ENCODE data around the gene LGI2.
"Not testable (repeated sequence)": the region's sequence is repeated elsewhere in the genome, so short reads cannot be mapped to it uniquely, and the experiment has no call there.

DNA sequence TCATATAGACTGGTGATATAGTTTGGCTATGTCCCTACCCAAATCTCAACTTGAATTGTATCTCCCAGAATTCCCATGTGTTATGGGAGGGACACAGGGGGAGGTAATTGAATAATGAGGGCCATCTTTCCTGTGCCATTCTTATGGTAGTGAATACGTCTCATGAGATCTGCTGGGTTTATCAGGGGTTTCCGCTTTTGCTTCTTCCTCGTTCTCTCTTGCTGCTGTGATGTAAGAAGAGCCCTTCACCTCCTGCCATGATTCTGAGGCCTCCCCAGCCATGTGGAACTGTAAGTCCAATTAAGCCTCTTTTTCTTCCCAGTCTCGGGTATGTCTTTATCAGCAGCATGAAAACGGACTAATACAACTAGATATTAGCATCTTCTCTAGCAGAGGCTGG, 21.3 kb upstream of the LGI2 start:
- TF ChIP-seq, protein P1, sequence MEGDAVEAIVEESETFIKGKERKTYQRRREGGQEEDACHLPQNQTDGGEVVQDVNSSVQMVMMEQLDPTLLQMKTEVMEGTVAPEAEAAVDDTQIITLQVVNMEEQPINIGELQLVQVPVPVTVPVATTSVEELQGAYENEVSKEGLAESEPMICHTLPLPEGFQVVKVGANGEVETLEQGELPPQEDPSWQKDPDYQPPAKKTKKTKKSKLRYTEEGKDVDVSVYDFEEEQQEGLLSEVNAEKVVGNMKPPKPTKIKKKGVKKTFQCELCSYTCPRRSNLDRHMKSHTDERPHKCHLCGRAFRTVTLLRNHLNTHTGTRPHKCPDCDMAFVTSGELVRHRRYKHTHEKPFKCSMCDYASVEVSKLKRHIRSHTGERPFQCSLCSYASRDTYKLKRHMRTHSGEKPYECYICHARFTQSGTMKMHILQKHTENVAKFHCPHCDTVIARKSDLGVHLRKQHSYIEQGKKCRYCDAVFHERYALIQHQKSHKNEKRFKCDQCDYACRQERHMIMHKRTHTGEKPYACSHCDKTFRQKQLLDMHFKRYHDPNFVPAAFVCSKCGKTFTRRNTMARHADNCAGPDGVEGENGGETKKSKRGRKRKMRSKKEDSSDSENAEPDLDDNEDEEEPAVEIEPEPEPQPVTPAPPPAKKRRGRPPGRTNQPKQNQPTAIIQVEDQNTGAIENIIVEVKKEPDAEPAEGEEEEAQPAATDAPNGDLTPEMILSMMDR (IDR thresholded peaks at IDR 0.05; ENCODE audit: insufficient read depth, low read length, poor library complexity, severe bottlenecking) = not testable (repeated sequence)
- TF ChIP-seq EZH2phosphoT487 (conservative IDR thresholded peaks at IDR 0.05; ENCODE audit: low read length) = not testable (repeated sequence)

Measured in SU-DHL-6 (cell line).